ENCODE results near the gene ELFN2. TPM values are rescaled to one million over a fixed set of nuclear protein-coding genes. Genes with fewer than 3 reads are reported as not detected.

ELFN2 gene
- total RNA-seq, 2 donors from 2014 or later: 1.6 TPM; not detected in 1

DNA sequence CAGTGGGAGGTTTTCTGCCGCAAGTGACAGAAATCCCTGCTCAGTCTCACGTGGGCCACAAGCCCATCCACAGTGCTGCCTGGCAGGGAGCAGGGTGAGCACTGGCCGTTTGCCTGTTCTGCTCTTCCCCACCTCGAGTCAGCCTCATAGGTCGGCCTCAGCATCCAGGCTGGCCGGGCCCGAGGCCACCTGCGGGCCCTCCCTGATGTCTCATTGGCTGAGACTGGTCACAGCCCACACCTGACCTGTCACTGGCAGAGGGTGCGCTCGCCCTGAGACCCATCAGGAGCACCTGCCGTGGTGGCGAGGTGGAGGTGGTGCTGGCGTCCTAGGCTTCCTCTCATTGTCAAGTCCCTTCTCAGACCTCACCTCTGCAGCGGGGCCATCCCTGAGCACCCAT, 72.1 kb downstream of the ELFN2 start:
- 64 to 100% methylated on average over 1 to 14 of the region's 14 CpGs for WGBS, 2 donors

DNA sequence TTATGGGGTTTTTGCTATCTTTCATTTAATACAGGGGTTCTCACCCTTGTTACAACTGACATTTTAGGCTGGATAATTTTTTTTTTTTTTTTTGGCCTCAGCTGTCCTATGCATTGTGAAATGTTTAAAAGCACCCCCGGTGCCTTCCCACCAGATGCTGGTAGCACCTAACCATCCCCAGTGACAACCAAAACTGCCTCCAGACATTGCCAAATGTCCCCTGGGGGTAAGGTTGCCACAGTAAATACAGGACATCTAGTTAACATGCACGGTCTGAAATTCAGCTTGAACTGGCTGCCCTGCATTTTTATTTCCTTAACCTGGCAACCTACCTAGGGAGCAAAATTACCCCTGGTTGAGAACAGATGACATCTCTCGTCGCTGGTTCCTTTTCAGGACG, 72.6 kb downstream of the ELFN2 start:
- 49 to 52% methylated on average over 5 of the region's 5 CpGs for WGBS, 2 donors
- Histone ChIP-seq H3K4me3 (no peak overlapping the region), H3K27ac (no peak overlapping the region), H3K9me3 (no peaks in the 10 kb centered on the region), H3K27me3 (no peaks in the 10 kb centered on the region), H3K4me1 (no peaks in the 10 kb centered on the region), H3K36me3 (replicated peaks in 1 of 2; ENCODE audit: insufficient read depth in 1 of 2, low read depth in 2 of 2) (no peaks in the 10 kb centered on the region)
- no peak for DNase-seq
- intact Hi-C loops (cut with DNase I): no loop called here
- no peak for TF ChIP-seq POLR2A (IDR thresholded peaks at IDR 0.05)
- TF ChIP-seq, protein P1, sequence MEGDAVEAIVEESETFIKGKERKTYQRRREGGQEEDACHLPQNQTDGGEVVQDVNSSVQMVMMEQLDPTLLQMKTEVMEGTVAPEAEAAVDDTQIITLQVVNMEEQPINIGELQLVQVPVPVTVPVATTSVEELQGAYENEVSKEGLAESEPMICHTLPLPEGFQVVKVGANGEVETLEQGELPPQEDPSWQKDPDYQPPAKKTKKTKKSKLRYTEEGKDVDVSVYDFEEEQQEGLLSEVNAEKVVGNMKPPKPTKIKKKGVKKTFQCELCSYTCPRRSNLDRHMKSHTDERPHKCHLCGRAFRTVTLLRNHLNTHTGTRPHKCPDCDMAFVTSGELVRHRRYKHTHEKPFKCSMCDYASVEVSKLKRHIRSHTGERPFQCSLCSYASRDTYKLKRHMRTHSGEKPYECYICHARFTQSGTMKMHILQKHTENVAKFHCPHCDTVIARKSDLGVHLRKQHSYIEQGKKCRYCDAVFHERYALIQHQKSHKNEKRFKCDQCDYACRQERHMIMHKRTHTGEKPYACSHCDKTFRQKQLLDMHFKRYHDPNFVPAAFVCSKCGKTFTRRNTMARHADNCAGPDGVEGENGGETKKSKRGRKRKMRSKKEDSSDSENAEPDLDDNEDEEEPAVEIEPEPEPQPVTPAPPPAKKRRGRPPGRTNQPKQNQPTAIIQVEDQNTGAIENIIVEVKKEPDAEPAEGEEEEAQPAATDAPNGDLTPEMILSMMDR (IDR thresholded peaks at IDR 0.05): no peak
- no peak for ATAC-seq

More for the DNA sequence above, 72.1 kb downstream of the ELFN2 start:
- Histone ChIP-seq H3K27me3 (no peaks in the 10 kb centered on the region), H3K4me1 (no peaks in the 10 kb centered on the region), H3K36me3 (replicated peaks in 1 of 2; ENCODE audit: insufficient read depth in 1 of 2, low read depth in 2 of 2) (no peaks in the 10 kb centered on the region), H3K9me3 (no peaks in the 10 kb centered on the region), H3K27ac (no peak overlapping the region), H3K4me3 (no peak overlapping the region)
- TF ChIP-seq POLR2A (IDR thresholded peaks at IDR 0.05): no peak
- TF ChIP-seq, protein P1 (IDR thresholded peaks at IDR 0.05): no peak
- no peak for ATAC-seq
- intact Hi-C loops (cut with DNase I): no loop called here
- no peak for DNase-seq

DNA sequence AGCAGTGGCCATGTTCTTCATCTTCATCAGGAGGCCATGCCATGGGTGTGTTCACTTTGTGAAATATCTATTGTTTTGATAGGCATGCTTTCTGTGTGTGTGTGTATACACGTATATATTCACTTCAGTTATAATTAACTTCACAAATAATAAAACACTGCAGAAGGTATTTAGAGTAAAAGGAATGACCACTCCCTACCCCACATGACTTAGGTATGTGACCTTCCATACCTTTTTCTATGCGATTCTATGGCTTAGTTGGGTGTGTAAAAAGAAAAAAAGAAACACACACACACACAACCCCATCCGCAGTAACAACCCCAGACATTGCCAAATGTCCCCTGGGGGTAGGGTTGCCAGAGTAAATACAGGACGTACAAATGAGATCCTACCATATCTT, 73.0 kb downstream of the ELFN2 start:
- Histone ChIP-seq H3K4me3 (no peak overlapping the region), H3K27me3 (no peaks in the 10 kb centered on the region), H3K4me1 (no peaks in the 10 kb centered on the region), H3K36me3 (replicated peaks in 1 of 2; ENCODE audit: insufficient read depth in 1 of 2, low read depth in 2 of 2) (no peaks in the 10 kb centered on the region), H3K27ac (no peak overlapping the region), H3K9me3 (no peaks in the 10 kb centered on the region)
- no peak for ATAC-seq
- DNase-seq: no peak
- intact Hi-C loops (cut with DNase I): no loop called here
- no peak for TF ChIP-seq POLR2A (IDR thresholded peaks at IDR 0.05)
- TF ChIP-seq, protein P1 (IDR thresholded peaks at IDR 0.05): no peak
- WGBS, 2 donors: 56 to 63% methylated on average over 4 of the region's 4 CpGs

DNA sequence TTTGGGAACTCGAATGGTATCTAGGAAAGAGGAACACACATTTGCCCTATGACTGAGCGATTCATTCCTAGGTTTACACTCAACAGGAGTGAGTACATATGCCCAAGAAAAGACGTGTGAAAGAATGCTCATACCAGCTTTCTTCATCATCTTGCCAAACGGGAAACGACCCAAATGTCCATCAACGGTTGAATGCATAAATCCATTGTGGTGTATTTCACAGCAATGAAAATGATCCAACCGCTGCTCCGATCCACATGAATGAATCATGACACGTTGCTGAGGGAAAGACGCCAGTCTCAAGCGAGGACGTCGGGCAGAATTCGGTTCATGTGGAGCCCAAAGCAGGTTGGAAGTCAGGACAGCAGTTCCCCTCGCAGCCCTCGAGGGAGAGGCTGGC, 73.4 kb downstream of the ELFN2 start:
- intact Hi-C loops (cut with DNase I): no loop called here

DNA sequence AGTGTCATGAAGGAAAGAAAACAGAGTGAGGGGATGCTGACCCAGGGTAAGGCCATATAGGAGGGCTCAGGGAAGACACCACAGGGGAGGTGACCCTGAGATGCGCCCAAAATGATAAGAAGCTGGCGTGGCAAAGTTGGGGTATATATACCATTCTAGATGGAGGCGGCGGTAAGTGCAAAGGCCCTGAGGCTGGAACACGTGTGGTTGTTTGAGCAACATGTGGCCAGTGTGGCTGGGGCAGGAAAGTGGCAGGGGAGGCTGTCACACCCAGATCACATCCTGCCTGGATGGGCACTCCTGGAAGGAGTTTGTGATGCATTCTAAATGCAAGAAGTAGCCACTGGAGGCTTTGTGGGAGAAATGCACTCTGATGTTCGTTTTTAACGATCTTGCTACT, 74.8 kb downstream of the ELFN2 start:
- intact Hi-C loops (cut with DNase I): no loop called here
- Histone ChIP-seq H3K36me3 (replicated peaks in 1 of 2; ENCODE audit: insufficient read depth in 1 of 2, low read depth in 2 of 2) (no peaks in the 10 kb centered on the region), H3K9me3 (no peaks in the 10 kb centered on the region), H3K4me1 (no peaks in the 10 kb centered on the region), H3K27me3 (no peaks in the 10 kb centered on the region), H3K27ac (no peak overlapping the region), H3K4me3 (no peak overlapping the region)
- no peak for ATAC-seq
- no peak for TF ChIP-seq POLR2A (IDR thresholded peaks at IDR 0.05)
- TF ChIP-seq, protein P1 (IDR thresholded peaks at IDR 0.05): no peak
- 70 to 74% methylated on average over 7 of the region's 7 CpGs for WGBS, 2 donors
- no peak for DNase-seq

More for the DNA sequence above, 73.4 kb downstream of the ELFN2 start:
- TF ChIP-seq, protein P1 (IDR thresholded peaks at IDR 0.05): no peak
- TF ChIP-seq POLR2A (IDR thresholded peaks at IDR 0.05): no peak
- Histone ChIP-seq H3K9me3 (no peaks in the 10 kb centered on the region), H3K27ac (no peak overlapping the region), H3K4me1 (no peaks in the 10 kb centered on the region), H3K4me3 (no peak overlapping the region), H3K36me3 (replicated peaks in 1 of 2; ENCODE audit: insufficient read depth in 1 of 2, low read depth in 2 of 2) (no peaks in the 10 kb centered on the region), H3K27me3 (no peaks in the 10 kb centered on the region)
- DNase-seq (no peak), ATAC-seq (no peak)
- 62 to 76% methylated on average over 16 of the region's 16 CpGs for WGBS, 2 donors
